IMR-90 (cell line): ENCODE data around the gene SERPIND1. TPM values are rescaled to one million over a fixed set of nuclear protein-coding genes. Genes with fewer than 3 reads are reported as not detected.
A peak's percentile ranks its signal among the peaks of the same experiment; 100 is the strongest.

Source experiments
- ATAC-seq: fragments of 200-7000 bp; cut with Tn5 transposase; 2 replicates; pipeline ENCODE4 v1.9.1; 2020; ENCODE audit warnings: low read depth, mild to moderate bottlenecking, moderate library complexity
- BruUV-seq: library from RNA; stranded (reverse); fragments of 400-500 nt; replicated peaks from 2 replicates; lab custom pipeline; 2021; lab: Mats Ljungman, UMichigan
- CTCF ChIA-PET: fragments of 300-600 bp; formaldehyde crosslinking; extraction: SDS; loops from one replicate; lab custom pipeline; 2021; ENCODE audit warnings: antibody characterized with exemption; lab: Yijun Ruan, JAX
- POLR2A ChIA-PET: fragments of 300-600 bp; sonication (Branson Sonifier 250); formaldehyde crosslinking; loops from one replicate; lab custom pipeline; 2022; ENCODE audit warnings: antibody characterized with exemption; ENCODE audit not compliant: unreplicated experiment; lab: Charles Lee
- DNase-seq: peaks from one replicate; pipeline ENCODE4 v3.0.0; 2013
- H2AFZ ChIP-seq: replicated peaks from 2 replicates; pipeline ENCODE3; 2013; ENCODE audit warnings: low read length, mild to moderate bottlenecking; ENCODE audit not compliant: poor library complexity
- H2AK5ac ChIP-seq: 2 replicates; pipeline ENCODE4 v1.6.1; 2013; ENCODE audit warnings: low read depth, low read length, inconsistent platforms
- H2AK9ac ChIP-seq: replicated peaks from 2 replicates; pipeline ENCODE3; 2013; ENCODE audit warnings: mild to moderate bottlenecking, low read depth, low read length, moderate library complexity; ENCODE audit not compliant: poor library complexity
- H2BK120ac ChIP-seq: 2 replicates; pipeline ENCODE4 v1.6.1; 2013; ENCODE audit warnings: low read depth, low read length, inconsistent platforms
- H2BK15ac ChIP-seq: 3 replicates; pipeline ENCODE4 v1.6.1; 2013; ENCODE audit warnings: low read depth, low read length, inconsistent platforms
- H2BK20ac ChIP-seq: 2 replicates; pipeline ENCODE4 v1.6.1; 2013; ENCODE audit warnings: low read depth, mild to moderate bottlenecking, inconsistent platforms, low read length, moderate library complexity
- H2BK5ac ChIP-seq: 2 replicates; pipeline ENCODE4 v1.6.1; 2013; ENCODE audit warnings: mild to moderate bottlenecking, low read depth, low read length, inconsistent platforms; ENCODE audit not compliant: poor library complexity, severe bottlenecking
- H3K14ac ChIP-seq: replicated peaks from 2 replicates; pipeline ENCODE4 v1.6.1; 2013; ENCODE audit warnings: low read depth, low read length, inconsistent platforms
- H3K18ac ChIP-seq: 2 replicates; pipeline ENCODE4 v1.6.1; 2013; ENCODE audit warnings: low read depth, low read length, control low read depth
- H3K23ac ChIP-seq: 2 replicates; pipeline ENCODE4 v1.6.1; 2013; ENCODE audit warnings: low read depth, low read length, inconsistent platforms
- H3K27ac ChIP-seq: 2 replicates; pipeline ENCODE4 v1.5.1; 2013; ENCODE audit warnings: mild to moderate bottlenecking, control low read depth, low read length; ENCODE audit not compliant: insufficient read depth
- H3K27me3 ChIP-seq: 2 replicates; pipeline ENCODE4 v1.6.1; 2013; ENCODE audit warnings: low read length; ENCODE audit not compliant: control insufficient read depth, insufficient read depth
- H3K36me3 ChIP-seq: 2 replicates; pipeline ENCODE4 v1.6.1; 2013; ENCODE audit warnings: low read length, mixed read lengths; ENCODE audit not compliant: control insufficient read depth, insufficient read depth
- H3K4ac ChIP-seq: 2 replicates; pipeline ENCODE4 v1.6.1; 2013; ENCODE audit warnings: low read depth, low read length, inconsistent platforms
- H3K4me1 ChIP-seq: 2 replicates; pipeline ENCODE4 v1.6.1; 2013; ENCODE audit warnings: low read length, mixed read lengths; ENCODE audit not compliant: control insufficient read depth, insufficient read depth
- H3K4me2 ChIP-seq: 2 replicates; pipeline ENCODE4 v1.6.1; 2013; ENCODE audit warnings: low read depth, mild to moderate bottlenecking, control low read depth, low read length, moderate library complexity
- H3K4me3 ChIP-seq: 2 replicates; pipeline ENCODE4 v1.5.1; 2013; ENCODE audit warnings: low read depth, mild to moderate bottlenecking, control low read depth, low read length, moderate library complexity; ENCODE audit not compliant: insufficient read depth
- H3K56ac ChIP-seq: 2 replicates; pipeline ENCODE4 v1.6.1; 2013; ENCODE audit warnings: low read length, inconsistent platforms; ENCODE audit not compliant: insufficient read depth; ENCODE audit errors: extremely low read depth
- H3K79me1 ChIP-seq, 2 experiments: 2 replicates each; pipeline ENCODE4 v1.6.1; 2013; ENCODE audit warnings: low read length in 2 of 2, inconsistent platforms in 1 of 2, low read depth in 1 of 2
- H3K9ac ChIP-seq: 2 replicates; pipeline ENCODE4 v1.6.1; 2013; ENCODE audit warnings: low read depth, low read length, control low read depth
- H3K9me1 ChIP-seq: 2 replicates; pipeline ENCODE4 v1.6.1; 2013; ENCODE audit warnings: low read length, inconsistent platforms; ENCODE audit not compliant: insufficient read depth
- H3K9me3 ChIP-seq: 2 replicates; pipeline ENCODE4 v1.6.1; 2013; ENCODE audit warnings: low read length; ENCODE audit not compliant: control insufficient read depth, insufficient read depth
- H4K20me1 ChIP-seq: 2 replicates; pipeline ENCODE4 v1.6.1; 2013; ENCODE audit warnings: low read length, inconsistent platforms; ENCODE audit not compliant: insufficient read depth
- H4K5ac ChIP-seq: 2 replicates; pipeline ENCODE4 v1.6.1; 2013; ENCODE audit warnings: mild to moderate bottlenecking, low read depth, low read length, control low read depth
- H4K8ac ChIP-seq, 2 experiments: 2 replicates each; pipeline ENCODE4 v1.6.1; 2013; ENCODE audit warnings: low read depth in 2 of 2, low read length in 2 of 2, control low read depth in 1 of 2, inconsistent platforms in 1 of 2
- H4K91ac ChIP-seq: 2 replicates; pipeline ENCODE4 v1.6.1; 2013; ENCODE audit warnings: low read depth, low read length, inconsistent platforms; ENCODE audit not compliant: insufficient read depth
- CTCF ChIP-seq: conservative IDR thresholded peaks from 2 replicates; pipeline ENCODE4 v1.5.1; 2012; ENCODE audit warnings: mild to moderate bottlenecking, low read depth, low read length, improper control_type of control experiment
- MAZ ChIP-seq: IDR thresholded peaks from 2 replicates; pipeline ENCODE4 v1.6.1; 2012; ENCODE audit warnings: low read depth, mild to moderate bottlenecking, low read length, improper control_type of control experiment, moderate library complexity, borderline replicate concordance
- NFE2L2 ChIP-seq: fragments of 150-350 bp; IDR thresholded peaks from 2 replicates; pipeline ENCODE4 v1.6.1; 2016; ENCODE audit warnings: low read depth, mild to moderate bottlenecking, low read length
- RAD21 ChIP-seq: IDR thresholded peaks from 2 replicates; pipeline ENCODE4 v1.6.1; 2012; ENCODE audit warnings: low read length, improper control_type of control experiment
- WGBS, 2 experiments: methylation state at CpG; one replicate each; pipeline versions ENCODE4 v1.1.5 to v1.1.7; 2013; ENCODE audit warnings: missing lambda C conversion rate in 2 of 2; ENCODE audit not compliant: insufficient read length in 1 of 2; ENCODE audit errors: extremely low coverage in 2 of 2; 5-methylcytosine and 5-hydroxymethylcytosine counted together
- dilution Hi-C: fragments of 300-500 bp; cut with HindIII; formaldehyde crosslinking; loops from one replicate; pipeline ENCODE4 v1.14.3; 2018; ENCODE audit warnings: low sequenced_read_pairs; ENCODE audit not compliant: unreplicated experiment
- in situ Hi-C: fragments of 300-500 bp; cut with MboI; formaldehyde crosslinking; loops from 3 replicates; pipeline ENCODE4 v1.14.3; 2019; ENCODE audit warnings: low sequenced_read_pairs, inconsistent platforms, mixed read lengths
- intact Hi-C: fragments of 100-400 bp; cut with micrococcal nuclease; formaldehyde crosslinking; loops from 2 replicates; pipeline ENCODE4 v1.10.0; 2022
- polyA plus RNA-seq, 3 experiments: library from polyadenylated mRNA; depleted of rRNA; stranded (reverse); fragments of >200 nt; gene quantifications; 2 replicates each; pipeline ENCODE4 v1.2.3, GENCODE V29; 2012; ENCODE audit warnings: low replicate concordance in 1 of 3
- total RNA-seq: library from RNA; depleted of rRNA; stranded (reverse); fragments of >200 nt; gene quantifications from 2 replicates; pipeline ENCODE4 v1.2.3, GENCODE V29; 2012

Gene SERPIND1
- total and polyA plus RNA-seq, 2 of the 4 experiments (the other 2 are of a cell fraction) = 0.12 TPM; not detected in 1

DNA sequence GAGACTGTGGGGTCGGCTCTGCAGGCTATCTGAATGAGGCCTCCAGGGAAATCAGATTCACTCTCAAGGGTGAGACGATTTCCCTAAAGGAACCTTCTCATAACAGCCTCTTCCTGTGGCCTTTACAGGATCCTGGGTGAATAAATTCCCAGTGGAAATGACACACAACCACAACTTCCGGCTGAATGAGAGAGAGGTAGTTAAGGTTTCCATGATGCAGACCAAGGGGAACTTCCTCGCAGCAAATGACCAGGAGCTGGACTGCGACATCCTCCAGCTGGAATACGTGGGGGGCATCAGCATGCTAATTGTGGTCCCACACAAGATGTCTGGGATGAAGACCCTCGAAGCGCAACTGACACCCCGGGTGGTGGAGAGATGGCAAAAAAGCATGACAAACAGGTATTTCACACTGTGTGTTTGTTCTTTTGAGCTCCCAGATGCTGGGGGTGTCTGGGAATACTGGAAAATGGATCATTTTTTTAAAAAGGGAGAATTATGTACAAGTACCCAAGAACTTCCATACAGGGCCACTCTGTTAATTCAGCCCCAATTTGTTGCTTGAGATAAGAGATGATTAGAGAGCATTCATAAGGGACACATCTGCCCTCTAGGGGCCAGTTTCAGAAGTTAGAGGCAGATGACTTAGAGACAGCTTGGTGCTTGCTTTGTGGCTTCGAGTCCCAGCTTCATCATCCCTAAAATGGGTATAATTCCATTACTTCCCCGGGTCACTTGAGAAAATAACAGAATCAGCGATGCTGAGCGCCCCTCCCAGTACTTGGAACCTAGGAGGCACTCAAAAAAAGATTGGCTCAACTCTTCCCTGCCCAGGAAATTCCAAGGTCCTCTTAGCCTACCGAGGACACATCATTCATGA, 10.2 kb downstream of the SERPIND1 start:
- Histone ChIP-seq H2AK9ac (no peak overlapping the region), H3K79me1 (peaks cover 4 to 33% of the 10 kb centered on the region in 2 experiments; a peak in 3 of 4 replicates), H2AFZ (no peak overlapping the region), H4K5ac (no peak overlapping the region), H3K14ac (no peak overlapping the region), H2BK120ac (no peak overlapping the region), H3K4ac (no peak overlapping the region), H4K91ac (no peak overlapping the region), H3K4me3 (no peak overlapping the region), H3K56ac (no peak overlapping the region), H2BK5ac (no peak overlapping the region), H4K8ac (peak overlapping the region in 1 of 2 experiments; percentile 38; a peak in 1 of 4 replicates), H3K4me1 (peaks cover 6% of the 10 kb centered on the region), H3K23ac (no peak overlapping the region), H3K36me3 (peaks cover 26% of the 10 kb centered on the region), H2BK20ac (no peak overlapping the region), H3K9me1 (peaks cover 29% of the 10 kb centered on the region), H3K27ac (no peak overlapping the region), H3K27me3 (no peaks in the 10 kb centered on the region), H2BK15ac (no peak overlapping the region), H3K9ac (no peak overlapping the region), H2AK5ac (no peak overlapping the region), H3K9me3 (no peaks in the 10 kb centered on the region), H3K4me2 (no peak overlapping the region), H4K20me1 (peaks cover 6% of the 10 kb centered on the region; the same call in 1 of the 2 replicates), H3K18ac (no peak overlapping the region)
- CTCF ChIA-PET = interaction anchor here (0.6 to 1.5 kb wide), 4 partner anchors 9 to 87 kb away, joined by 3 to 9 read pairs (median 4); no protein-coding TSS in a partner anchor
- POLR2A ChIA-PET = no interaction called here
- DNase-seq = peak; percentile 74
- intact Hi-C loops = no loop called here
- in situ Hi-C loops = loop anchor here (10.0 kb wide), 1 partner anchor 59 kb away; no protein-coding TSS in a partner anchor
- 75% methylated on average over 2 of the region's 14 CpGs; no CpG with 5 or more reads in 1 of the 2 experiments for WGBS, 2 experiments
- dilution Hi-C loops = no loop called here
- ATAC-seq = peak; percentile 86
- no peak for TF ChIP-seq MAZ
- TF ChIP-seq NFE2L2 = no peak
- TF ChIP-seq CTCF = peak; percentile 63
- peak; percentile 56 for TF ChIP-seq RAD21
- BruUV-seq = no TSS peak
